Body of pancreas (tissue), 4 donors: Measurements from ENCODE around the gene ATXN10.

Source experiments
- CTCF ChIP-seq, 7 experiments: fragments of 450-650 bp in 4 of 7; fragments of 200-600 bp in 3 of 7; sonication (generic) in 3 of 7; IDR thresholded peaks; one replicate each; pipeline ENCODE4 v1.5.1; 2016 to 2019; ENCODE audit warnings: antibody characterized with exemption in 7 of 7
- POLR2A ChIP-seq, 3 donors: fragments of 450-650 bp; IDR thresholded peaks; one replicate each; pipeline ENCODE4 v1.6.1; 2016; ENCODE audit warnings: antibody characterized with exemption in 3 of 3, mild to moderate bottlenecking in 2 of 3

GRCh38 chr22:45702981-45703380 lies 31.3 kb downstream of the ATXN10 start:
- TF ChIP-seq CTCF (IDR thresholded peaks at IDR 0.05) (no peak), POLR2A (IDR thresholded peaks at IDR 0.05) (no peak)
